ENCODE data around the gene DIPK2B.

The DIPK2B gene

DNA sequence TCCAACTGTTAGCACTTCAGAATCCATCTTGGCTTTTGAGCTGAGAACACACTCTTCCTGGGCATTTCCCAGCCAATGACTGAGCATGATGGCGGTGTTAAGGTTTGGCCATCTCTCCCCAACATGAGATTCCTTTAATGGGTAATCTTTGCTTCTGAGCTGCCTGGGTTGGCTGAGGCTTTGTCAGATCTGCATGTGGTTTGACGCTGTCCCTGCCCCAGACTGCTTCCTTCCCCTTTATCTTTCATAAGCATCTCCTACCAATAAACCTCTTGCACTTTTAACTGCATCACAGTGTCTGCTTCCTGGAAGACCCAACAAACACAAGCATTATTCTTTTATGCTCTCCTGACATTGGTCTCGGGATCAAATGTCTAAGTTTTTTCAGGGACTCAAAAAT lies 31.5 kb upstream of the DIPK2B start:
- Histone ChIP-seq H3K36me3 (ENCODE audit: insufficient read depth) (no peaks in the 10 kb centered on the region), H3K4me3 (IDR thresholded peaks at IDR 0.05; ENCODE audit: insufficient read depth, low read depth, low read length) (no peak overlapping the region), H4K20me1 (ENCODE audit: insufficient read depth) (no peaks in the 10 kb centered on the region), H3K4me2 (no peak overlapping the region), H3K27ac (no peak overlapping the region), H3K79me2 (ENCODE audit: insufficient read depth, low read depth) (no peaks in the 10 kb centered on the region), H3K4me1 (ENCODE audit: low read depth, poor library complexity, severe bottlenecking) (no peaks in the 10 kb centered on the region), H2AFZ (ENCODE audit: low read depth) (no peak overlapping the region), H3K27me3 (ENCODE audit: insufficient read depth, low read depth) (no peaks in the 10 kb centered on the region), H3K9ac (no peak overlapping the region)
- TF ChIP-seq, protein P1, sequence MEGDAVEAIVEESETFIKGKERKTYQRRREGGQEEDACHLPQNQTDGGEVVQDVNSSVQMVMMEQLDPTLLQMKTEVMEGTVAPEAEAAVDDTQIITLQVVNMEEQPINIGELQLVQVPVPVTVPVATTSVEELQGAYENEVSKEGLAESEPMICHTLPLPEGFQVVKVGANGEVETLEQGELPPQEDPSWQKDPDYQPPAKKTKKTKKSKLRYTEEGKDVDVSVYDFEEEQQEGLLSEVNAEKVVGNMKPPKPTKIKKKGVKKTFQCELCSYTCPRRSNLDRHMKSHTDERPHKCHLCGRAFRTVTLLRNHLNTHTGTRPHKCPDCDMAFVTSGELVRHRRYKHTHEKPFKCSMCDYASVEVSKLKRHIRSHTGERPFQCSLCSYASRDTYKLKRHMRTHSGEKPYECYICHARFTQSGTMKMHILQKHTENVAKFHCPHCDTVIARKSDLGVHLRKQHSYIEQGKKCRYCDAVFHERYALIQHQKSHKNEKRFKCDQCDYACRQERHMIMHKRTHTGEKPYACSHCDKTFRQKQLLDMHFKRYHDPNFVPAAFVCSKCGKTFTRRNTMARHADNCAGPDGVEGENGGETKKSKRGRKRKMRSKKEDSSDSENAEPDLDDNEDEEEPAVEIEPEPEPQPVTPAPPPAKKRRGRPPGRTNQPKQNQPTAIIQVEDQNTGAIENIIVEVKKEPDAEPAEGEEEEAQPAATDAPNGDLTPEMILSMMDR (conservative IDR thresholded peaks at IDR 0.05; ENCODE audit: low read depth, low read length): no peak

DNA sequence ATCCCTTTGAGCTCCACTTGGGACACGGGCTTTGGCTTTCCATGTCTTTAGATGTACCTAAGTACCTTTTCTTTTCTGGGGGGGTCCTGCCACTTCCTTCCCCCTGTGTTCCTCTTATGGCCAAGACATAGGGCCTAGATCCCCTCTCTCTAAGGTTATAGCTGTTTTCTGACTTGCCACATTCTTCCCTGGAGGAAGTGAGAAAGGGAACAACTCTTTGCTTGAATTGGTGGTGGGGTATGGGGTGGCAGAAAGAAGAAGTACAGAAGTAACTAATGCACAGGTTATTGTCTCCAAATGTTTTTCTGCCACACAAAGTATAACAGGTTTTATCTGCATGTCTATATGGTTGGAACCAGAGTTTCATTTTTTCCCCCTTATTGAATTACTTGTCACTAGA lies 29.7 kb upstream of the DIPK2B start:
- Histone ChIP-seq H3K36me3 (ENCODE audit: insufficient read depth) (no peaks in the 10 kb centered on the region), H2AFZ (ENCODE audit: low read depth) (no peak overlapping the region), H3K27me3 (ENCODE audit: insufficient read depth, low read depth) (no peaks in the 10 kb centered on the region), H3K79me2 (ENCODE audit: insufficient read depth, low read depth) (no peaks in the 10 kb centered on the region), H3K9ac (no peak overlapping the region), H3K4me1 (ENCODE audit: low read depth, poor library complexity, severe bottlenecking) (no peaks in the 10 kb centered on the region), H3K4me3 (IDR thresholded peaks at IDR 0.05; ENCODE audit: insufficient read depth, low read depth, low read length) (no peak overlapping the region), H3K4me2 (no peak overlapping the region), H4K20me1 (ENCODE audit: insufficient read depth) (no peaks in the 10 kb centered on the region), H3K27ac (no peak overlapping the region)
- TF ChIP-seq, protein P1 (conservative IDR thresholded peaks at IDR 0.05; ENCODE audit: low read depth, low read length): no peak

DNA sequence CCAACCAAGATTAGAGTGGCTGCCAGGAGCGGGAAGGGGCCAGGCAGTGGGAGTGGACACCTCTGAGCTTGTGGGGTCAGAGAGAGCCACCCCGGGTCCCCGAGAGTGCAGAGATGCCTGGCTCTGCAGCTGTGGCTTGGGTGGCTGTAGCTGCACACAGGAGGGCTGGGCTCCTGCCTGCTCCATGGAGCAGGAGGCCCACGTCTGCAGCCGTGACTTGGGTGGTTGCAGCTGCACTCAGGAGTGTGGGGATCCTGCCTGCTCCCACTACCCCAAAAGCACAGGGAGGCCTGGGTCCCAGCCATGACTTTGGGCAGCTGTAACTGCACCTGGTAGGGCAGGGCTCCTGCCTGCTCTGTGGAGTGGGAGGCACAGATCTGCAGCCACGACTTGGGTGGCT lies 28.7 kb upstream of the DIPK2B start:
- no peak overlapping the region for H3K4me3 ChIP-seq (IDR thresholded peaks at IDR 0.05; ENCODE audit: insufficient read depth, low read depth, low read length)

DNA sequence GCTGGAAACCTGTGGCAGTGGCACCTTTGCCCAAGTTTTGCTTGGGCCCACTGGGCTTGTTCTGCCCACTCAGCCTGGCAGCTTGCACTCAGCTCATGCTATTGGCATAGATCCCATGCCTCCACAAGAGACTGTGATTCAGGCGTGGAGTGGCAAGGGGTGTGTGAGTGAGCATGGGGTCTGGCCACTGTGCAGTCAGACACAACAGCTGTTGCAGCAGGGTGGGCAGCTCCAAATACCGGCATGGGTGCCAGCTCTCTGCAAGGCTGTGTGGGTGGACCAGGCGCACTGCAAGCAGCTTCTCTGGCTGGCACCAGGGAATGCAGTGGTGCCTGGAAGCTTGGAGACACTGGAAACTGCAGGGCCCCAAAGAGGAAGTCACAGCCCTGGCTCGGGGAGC lies 27.4 kb upstream of the DIPK2B start:
- no peaks in the 10 kb centered on the region for H3K27me3 ChIP-seq (ENCODE audit: insufficient read depth, low read depth)
- no peak overlapping the region for H3K4me2 ChIP-seq
- no peaks in the 10 kb centered on the region for H4K20me1 ChIP-seq (ENCODE audit: insufficient read depth)
- H3K79me2 ChIP-seq (ENCODE audit: insufficient read depth, low read depth): no peaks in the 10 kb centered on the region
- H3K4me3 ChIP-seq (IDR thresholded peaks at IDR 0.05; ENCODE audit: insufficient read depth, low read depth, low read length): no peak overlapping the region
- H3K27ac ChIP-seq: no peak overlapping the region
- no peaks in the 10 kb centered on the region for H3K4me1 ChIP-seq (ENCODE audit: low read depth, poor library complexity, severe bottlenecking)
- no peaks in the 10 kb centered on the region for H3K36me3 ChIP-seq (ENCODE audit: insufficient read depth)
- TF ChIP-seq, protein P1 (conservative IDR thresholded peaks at IDR 0.05; ENCODE audit: low read depth, low read length): no peak
- H3K9ac ChIP-seq: no peak overlapping the region
- H2AFZ ChIP-seq (ENCODE audit: low read depth): no peak overlapping the region

More for the DNA sequence above, 28.7 kb upstream of the DIPK2B start:
- Histone ChIP-seq H3K27me3 (ENCODE audit: insufficient read depth, low read depth) (no peaks in the 10 kb centered on the region), H3K36me3 (ENCODE audit: insufficient read depth) (no peaks in the 10 kb centered on the region), H3K79me2 (ENCODE audit: insufficient read depth, low read depth) (no peaks in the 10 kb centered on the region), H3K4me2 (no peak overlapping the region), H2AFZ (ENCODE audit: low read depth) (no peak overlapping the region), H3K4me1 (ENCODE audit: low read depth, poor library complexity, severe bottlenecking) (no peaks in the 10 kb centered on the region), H3K9ac (no peak overlapping the region), H3K27ac (no peak overlapping the region), H4K20me1 (ENCODE audit: insufficient read depth) (no peaks in the 10 kb centered on the region)
- TF ChIP-seq, protein P1 (conservative IDR thresholded peaks at IDR 0.05; ENCODE audit: low read depth, low read length): no peak

Data from KMS-11 (cell line).